SHP77 treated with DMSO at 0.1 percent for 48 hours (cell line): ENCODE results near the gene ODAPH.
"Not testable (repeated sequence)": the region's sequence is repeated elsewhere in the genome, so short reads cannot be mapped to it uniquely, and the experiment has no call there.

Experiments
- DNase-seq: peaks from one replicate; lab custom pipeline; 2025; lab: John Stamatoyannopoulos, UW

The ODAPH gene, protein sequence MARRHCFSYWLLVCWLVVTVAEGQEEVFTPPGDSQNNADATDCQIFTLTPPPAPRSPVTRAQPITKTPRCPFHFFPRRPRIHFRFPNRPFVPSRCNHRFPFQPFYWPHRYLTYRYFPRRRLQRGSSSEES

DNA sequence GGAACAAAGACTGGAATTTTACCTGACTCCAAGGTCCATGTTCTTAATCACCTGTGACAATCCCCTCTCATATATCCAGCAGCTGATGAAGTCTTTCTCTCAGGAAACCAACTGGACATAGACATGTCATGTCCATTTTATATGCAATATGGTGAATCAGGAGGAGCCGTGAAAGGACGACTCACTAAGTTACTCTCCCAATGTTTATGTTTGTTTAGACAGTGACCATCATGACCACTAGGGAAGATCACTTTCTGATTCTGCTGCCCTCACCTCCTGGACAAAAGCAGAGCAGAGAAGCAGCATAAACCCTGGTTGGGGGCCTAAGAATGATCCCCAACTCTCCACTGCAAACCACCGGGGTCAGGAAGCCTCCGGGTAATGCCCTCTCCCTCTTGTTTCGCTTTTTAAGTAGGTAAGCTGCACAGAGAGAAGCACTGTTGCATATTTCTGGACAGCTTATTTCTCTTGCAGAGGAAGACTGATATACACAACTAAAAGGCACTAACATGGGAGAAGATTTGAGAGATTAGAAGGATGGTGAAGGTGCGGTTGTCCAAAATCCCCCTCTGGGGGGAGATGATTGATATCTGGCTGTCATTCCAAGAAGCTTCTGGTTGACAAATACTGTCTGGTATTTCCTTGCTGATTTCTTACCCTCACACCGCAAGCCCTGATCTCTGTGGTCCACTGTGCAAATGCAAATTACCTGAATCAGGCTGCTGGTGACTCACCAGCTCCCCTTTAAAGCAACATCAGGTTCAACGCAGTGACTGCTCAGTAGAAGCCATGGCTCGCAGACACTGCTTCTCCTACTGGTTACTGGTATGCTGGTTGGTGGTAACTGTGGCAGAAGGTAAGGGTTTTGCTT, at the start of gene ODAPH:
Gene ODAPH, plus strand, starts transcription at position 773 of the 871 bp plus-strand sequence. Its CDS starts 17 bp downstream, at position 790.
- no peak for DNase-seq

DNA sequence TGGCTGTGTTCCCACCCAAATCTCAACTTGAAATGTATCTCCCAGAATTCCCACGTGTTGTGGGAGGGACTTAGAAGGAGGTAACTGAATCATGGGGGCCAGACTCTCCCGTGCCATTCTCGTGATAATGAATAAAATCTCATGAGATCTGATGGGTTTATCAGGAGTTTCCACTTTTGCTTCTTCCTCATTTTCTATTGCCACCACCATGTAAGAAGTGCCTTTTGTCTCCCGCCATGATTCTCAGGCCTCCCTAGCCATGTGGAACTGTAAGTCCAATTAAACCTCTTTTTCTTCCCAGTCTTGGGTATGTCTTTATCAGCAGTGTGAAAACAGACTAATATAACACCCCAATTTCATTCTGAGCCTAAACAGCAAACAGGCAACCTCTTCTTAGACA, 46.3 kb upstream of the ODAPH start:
- DNase-seq, result not testable (repeated sequence)

DNA sequence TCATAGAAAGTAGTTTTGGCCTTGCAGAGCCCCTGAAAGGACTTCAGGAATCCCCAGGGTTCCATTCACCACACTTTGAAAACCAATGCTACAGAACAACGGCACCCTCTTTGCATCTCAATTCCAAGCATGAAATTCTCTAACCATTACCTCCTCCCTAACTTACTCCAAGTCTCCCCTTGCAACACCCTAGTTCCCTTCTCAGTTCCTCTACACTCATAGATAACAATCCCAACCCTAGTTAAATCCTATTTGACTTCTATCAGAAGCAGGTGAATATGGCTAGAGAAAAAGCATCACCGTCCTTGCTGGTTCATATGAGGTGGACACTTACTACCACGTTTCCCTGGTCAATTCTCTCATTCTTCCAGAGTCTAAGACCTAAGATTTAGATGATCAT, 44.0 kb upstream of the ODAPH start:
- DNase-seq, result no peak

DNA sequence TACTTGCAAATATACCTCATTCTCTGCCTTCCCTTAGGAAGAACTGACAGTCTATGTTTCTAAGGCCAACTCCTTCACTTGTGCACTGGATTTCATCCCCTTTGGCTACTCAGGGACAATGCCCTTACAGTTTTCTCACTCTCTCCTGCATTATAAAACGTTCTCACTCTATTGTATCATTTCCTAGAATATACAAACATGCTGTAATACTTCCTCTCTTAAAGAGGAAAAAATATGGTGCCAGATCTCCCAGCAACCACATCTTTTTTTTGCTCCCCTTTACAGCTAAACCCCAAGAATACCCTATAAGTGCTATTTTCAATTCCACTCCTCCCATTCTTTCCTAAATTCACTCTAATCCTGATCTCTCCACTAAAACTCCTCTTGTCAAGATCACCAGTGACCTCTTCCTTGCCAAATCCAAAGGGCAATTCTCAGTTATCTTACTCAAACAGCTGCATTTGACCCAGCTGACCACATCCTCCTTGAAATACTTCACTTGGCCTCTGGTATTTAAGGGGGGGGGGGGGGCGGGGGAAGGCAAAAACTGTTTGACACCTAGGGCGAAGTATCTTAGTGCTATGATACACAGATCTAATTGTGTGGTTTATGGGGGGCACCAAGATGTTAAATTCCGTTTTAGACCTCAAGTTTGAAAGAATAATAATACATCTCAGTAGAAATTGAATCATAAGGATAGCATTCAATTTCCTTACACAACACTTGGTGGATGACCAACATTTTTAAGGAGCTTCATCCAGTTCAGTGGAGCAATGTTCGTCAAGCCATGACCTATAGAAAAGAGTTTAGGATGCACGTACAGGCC, 43.3 kb upstream of the ODAPH start:
- DNase-seq, result no peak

DNA sequence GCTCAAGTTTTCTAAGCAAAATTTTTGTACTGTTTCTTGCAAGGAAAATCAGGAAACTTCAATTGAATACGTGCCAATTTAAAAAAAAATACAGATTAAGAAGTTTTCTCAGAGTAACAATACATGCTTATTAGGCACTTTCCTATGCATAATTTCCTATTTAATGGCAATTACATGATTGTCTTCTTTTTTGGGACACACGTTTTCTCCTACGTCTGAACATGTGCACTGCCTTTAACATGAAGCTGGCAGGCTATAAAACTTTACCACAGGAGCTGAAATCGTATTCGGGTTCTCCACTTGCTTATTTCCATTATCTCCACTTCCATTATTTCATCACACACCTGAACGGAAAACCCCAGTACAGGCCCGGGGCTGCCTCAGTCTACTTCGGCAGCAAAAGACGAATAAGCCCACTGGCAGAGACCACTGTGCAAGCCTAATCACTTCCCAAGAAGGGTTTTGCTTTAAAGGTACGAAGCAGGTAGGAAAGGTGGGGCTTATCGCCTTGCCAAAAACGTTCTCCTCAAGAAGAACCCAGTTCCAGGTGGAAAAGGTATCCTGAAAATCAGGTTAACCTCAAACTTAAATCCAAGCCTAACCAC, 42.2 kb upstream of the ODAPH start:
- DNase-seq, result no peak

DNA sequence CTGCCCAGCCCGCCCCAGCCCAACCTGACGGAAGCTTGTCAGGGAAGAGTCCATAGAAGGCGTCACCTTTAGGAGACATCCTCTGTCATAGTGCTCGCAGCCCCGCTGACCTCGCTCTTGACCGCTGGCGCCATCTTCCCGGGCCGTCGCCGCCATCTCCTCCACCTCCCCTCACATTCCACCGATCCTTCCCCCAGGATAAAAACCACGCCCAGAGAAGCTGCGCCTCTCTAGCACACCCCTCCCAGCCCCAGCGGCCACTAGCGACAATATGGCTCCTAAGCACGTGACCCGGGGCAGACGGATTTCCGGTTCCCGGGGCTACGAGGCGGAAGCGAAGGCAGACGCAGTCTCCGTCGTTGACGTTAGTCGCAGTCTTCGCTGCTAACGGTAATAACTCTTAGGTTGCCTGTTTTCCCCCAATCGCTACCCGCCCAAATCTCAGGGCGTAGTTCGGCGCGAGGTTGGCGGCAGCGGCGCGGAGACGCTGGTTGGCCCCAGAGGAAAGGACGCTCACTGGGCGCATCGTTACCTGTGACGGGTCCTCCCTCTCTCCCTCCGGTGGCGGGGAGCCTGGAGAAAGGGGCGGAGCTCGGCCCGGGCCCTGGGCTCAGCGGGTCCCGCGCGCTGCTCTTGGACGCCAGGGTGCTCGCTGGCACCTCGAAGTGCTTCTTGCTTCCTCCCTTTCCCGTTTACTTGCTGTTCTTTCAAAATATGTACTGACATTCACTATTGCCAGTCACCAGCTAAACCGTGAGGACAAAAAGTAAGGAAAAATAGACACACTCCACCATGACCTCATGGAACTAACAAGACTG, 41.5 kb upstream of the ODAPH start, which contains the start of the genes RCHY1 and THAP6:
Gene RCHY1, minus strand, starts transcription at position 273 of the 818 bp plus-strand sequence. Its CDS starts 117 bp downstream, at position 156.
Gene THAP6, plus strand, starts transcription at position 343 of the 818 bp plus-strand sequence. CDS start 980 bp downstream, outside the sequence.
- DNase-seq, result peak; percentile 90

DNA sequence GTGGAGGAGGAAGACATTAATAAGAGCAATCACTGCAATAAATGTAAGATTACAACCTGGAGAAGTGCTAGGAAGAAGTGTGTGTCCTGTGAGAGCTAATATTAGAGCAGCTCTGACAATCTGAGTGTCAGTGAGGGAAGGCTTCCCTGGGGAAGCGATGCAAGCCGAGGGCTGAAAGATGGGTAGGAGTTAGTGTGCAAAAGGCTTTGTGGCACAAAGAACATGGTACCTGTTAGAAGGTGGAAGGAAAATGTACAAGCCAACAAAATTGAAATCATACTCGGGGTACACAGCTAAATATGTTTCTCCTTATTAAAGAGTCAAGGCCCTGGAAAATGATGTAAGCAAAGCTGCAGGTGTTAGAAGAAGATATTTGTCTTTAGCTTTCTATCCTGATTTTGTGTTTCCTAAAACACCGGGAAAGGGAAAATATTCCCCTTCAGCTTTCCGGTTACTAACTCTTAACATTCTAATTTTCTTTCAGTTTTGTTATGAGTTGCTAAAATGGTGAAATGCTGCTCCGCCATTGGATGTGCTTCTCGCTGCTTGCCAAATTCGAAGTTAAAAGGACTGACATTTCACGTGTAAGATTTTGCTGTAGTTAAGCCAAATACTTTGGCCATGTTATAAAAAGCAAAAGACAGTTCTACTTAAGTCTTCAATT, 40.8 kb upstream of the ODAPH start:
- DNase-seq, result no peak

DNA sequence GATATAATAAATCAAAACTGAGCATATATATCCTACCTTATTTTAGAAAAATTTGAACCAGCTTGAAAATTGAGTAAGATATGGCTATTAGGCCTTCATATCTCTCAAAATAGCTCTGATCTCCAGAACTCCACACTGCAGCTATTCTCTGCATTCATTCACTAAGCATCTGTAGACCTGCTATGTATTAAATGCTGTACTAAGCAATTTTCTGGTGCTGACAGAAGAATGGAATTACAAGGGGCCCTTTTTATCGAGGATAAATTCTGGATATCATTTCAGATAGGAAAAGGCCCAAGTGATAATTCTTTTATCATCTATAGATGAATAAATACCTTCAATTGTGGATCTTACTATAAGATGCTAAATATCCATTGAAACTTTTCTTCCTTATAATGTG, 39.7 kb upstream of the ODAPH start:
- no peak for DNase-seq

DNA sequence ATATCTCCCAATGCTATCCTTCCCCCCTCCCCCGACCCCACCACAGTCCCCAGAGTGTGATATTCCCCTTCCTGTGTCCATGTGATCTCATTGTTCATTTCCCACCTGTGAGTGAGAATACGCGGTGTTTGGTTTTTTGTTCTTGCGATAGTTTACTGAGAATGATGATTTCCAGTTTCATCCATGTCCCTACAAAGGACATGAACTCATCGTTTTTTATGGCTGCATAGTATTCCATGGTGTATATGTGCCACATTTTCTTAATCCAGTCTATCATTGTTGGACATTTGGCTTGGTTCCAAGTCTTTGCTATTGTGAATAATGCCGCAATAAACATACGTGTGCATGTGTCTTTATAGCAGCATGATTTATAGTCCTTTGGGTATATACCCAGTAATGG, 36.4 kb upstream of the ODAPH start:
- DNase-seq, result not testable (repeated sequence)

DNA sequence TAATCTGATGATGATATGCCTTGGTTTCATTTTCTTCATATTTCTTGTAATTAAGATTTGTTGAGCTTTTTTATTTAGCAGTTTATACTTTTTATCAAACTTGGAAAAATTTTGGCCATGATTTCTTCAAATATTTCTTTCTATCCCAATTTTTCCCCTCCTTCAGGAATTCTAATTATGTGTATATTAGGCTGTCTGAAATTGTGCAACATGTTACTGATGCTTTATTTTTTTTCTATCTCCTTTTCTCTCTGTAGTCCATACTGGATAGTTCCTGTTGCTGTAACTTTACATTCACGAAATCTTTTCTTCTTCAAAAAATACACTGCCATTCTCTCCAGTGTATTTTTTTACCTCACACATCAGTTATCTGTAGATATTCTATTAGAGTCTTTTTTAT, 30.8 kb upstream of the ODAPH start:
- no peak for DNase-seq

DNA sequence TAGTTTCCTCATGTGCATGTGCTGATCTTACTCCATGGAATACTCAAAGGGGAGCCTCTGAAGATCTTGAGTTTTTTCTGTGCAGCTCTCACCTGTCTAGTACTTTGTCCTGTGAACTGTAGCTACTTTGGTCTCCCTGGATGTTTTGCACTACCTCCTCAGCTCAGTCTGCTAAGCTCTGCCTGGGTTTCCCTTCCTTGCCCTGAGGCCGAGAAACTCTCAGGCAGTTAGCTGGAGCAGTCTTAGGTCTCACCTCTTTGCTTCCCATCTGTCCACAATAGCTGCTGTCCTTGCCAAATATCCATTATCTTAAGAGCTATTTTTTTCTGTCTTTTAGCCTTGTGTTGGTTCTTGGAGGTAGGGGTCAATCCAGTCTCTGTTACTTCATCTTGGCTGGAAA, 30.0 kb upstream of the ODAPH start:
- DNase-seq, result no peak

DNA sequence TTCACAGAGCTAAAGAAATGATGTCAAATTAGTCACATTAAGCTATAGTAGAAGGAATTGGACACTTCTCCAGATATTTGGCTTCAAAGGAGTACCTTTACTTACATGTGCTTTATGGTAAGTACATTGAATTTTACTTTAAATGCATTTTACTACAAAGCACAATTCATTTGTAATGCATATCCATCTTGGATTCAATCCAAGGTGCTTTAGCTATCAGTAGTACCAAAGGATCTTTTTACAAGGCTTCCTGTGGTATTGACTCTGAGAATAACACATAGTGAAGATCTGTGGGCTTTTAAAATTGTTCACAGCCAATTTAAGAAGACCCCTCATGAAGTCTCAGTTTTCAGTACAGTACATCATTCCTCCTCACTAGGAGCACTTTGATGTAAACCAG, 28.4 kb upstream of the ODAPH start:
- no peak for DNase-seq

DNA sequence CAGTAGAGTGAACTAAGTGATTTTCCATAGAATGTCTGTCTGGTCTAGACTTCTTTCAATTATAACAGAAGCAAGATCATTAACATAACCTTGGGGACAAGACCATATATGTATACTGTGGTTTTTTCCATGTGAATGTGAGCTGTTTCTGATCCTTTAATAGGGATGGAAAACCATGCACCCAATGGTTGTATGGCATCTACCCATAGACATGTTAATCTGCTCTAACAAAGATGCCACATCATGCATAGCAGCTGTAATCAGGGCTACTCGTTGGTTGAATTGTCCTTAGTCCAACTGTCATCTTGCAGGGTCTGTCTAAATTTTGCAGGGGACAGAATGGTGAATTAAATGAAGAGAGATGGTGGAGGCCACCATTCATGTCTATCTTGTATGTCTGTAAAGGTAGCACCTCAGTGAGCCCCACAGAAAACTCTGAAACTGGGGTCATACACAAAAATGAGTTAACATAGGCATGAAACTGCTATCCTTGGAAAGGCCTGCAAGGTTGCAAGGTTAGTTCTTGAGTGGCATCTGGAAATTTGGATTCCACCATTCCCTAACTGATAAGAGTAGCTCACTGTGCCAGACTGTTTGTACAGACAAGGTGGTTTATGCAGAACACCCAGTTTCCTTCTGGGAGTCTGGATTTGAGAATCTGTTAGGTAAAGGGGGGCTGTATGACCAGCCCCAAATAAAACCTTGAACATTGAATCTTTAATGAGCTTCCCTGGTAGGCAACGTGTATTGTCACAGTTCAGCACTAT, 25.1 kb upstream of the ODAPH start:
- DNase-seq, result no peak

DNA sequence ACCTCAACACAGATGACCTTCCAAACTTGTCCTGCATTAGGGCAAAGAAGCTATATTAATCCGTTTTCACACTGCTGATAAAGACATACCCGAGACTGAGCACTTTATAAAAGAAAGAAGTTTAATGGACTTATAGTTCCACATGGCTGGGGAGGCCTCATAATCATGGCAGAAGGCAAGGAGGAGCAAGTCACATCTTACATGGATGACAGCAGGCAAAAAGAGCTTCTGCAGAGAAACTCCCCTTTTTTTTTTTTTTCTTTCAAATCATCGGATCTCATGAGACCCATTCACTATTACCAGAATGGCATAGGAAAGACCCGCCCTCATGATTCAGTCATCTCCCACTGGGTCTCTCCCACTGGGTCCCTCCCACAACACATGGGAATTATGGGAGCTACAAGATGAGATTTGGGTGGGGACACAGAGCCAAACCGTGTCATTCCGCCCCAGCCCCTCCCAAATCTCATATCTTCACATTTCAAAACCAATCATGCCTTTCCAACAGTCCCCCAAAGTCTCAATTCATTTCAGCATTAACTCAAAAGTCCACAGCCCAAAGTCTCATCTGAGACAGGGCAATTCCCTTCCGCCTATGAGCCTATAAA, 24.2 kb upstream of the ODAPH start:
- DNase-seq, result not testable (repeated sequence)

DNA sequence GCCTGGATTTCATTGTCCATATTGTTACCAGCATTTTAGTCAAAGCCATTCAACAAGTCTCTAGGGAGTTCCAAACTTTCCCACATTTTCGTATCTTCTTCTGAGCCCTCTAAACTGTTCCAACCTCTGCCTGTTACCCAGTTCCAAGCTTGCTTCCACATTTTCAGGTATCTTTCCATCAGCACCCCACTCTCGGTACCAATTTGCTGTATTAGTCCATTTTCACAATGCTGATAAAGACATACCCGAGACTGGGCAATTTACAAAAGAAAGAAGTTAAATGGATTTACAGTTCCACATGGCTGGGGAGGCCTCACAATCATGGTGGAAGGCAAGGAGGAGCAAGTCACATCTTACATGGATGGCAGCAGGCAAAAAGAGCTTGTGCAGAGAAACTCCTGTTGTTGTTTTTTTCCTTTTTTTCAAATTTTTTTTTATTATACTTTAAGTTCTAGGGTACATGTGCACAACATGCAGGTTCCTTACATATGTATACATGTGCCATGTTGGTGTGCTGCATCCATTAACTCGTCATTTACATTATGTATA, 22.5 kb upstream of the ODAPH start:
- not testable (repeated sequence) for DNase-seq

DNA sequence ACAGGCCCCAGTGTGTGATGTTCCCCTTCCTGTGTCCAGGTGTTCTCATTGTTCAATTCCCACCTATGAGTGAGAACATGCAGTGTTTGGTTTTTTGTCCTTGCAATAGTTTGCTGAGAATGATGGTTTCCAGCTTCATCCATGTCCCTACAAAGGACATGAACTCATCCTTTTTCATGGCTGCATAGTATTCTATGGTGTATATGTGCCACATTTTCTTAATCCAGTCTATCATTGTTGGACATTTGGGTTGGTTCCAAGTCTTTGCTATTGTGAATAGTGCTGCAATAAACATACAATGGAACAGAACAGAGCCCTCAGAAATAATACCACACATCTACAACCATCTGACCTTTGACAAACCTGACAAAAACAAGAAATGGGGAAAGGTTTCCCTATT, 21.9 kb upstream of the ODAPH start:
- not testable (repeated sequence) for DNase-seq

DNA sequence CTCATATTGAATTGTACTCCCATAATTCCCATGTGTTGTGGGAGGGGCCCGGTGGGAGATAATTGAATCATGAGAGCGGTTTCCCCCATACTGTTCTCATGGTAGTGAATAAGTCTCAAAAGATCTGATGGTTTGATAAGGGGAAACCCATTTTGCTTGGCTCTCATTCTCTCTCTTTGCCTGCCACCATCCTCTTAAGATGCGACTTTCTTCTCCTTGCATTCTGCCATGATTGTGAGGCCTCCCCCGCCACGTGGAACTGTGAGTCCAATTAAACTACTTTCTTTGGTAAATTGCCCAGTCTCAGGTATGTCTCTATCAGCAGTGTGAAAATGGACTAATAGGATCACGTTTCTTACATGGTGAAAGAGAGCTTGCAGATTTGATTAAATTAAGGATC, 18.6 kb upstream of the ODAPH start:
- DNase-seq, result not testable (repeated sequence)

DNA sequence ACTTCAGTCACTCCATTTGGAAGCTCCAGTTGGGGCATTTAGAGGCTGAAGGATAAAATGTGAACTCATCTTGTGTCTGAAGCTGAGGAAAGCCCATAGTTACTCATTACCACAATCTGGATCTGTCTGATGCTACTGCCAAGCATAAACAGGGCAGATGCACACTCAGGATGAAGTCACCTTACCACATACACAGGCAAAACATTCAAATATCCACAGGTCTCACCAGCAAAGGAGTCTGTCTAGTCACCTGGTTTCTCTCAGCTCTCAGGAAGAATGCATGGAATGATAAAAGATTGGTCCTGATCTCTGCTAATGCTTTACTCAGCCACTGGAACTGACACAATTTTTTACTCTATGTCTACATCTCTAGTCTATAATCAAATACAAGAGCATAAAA, 13.0 kb upstream of the ODAPH start:
- no peak for DNase-seq

DNA sequence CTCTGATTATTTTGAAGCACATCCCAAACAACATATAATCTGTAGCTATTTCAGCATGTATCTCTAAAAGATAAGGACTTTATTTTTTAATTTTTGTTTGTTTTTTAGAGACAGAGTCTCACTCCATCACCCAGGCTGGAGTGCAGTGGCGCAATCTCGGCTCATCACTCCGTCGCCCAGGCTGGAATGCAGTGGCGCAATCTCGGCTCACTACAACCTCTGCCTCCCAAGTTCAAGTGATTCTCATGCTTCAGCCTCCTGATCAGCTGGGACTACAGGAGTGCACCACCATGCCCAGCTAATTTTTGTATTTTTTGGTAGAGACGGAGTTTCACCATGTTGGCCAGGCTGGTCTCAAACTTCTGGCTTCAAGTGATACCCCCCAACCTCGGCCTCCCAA, 11.6 kb upstream of the ODAPH start:
- DNase-seq, result not testable (repeated sequence)
